Activated CD8-positive, alpha-beta T cell treated with anti-CD3 and anti-CD28 coated beads for 36 hours (primary cell): ENCODE data around the gene SPINT3. TPM values are rescaled to one million over a fixed set of nuclear protein-coding genes. Genes with fewer than 3 reads are reported as not detected.

Experiments
- ATAC-seq: fragments of 200-7000 bp; cut with Tn5 transposase; one replicate; pipeline ENCODE4 v1.10.0; 2021; ENCODE audit warnings: mild to moderate bottlenecking, moderate library complexity
- CTCF ChIA-PET: fragments of 350-600 bp; sonication (Branson Sonifier 250); formaldehyde crosslinking; loops from one replicate; lab custom pipeline; 2021; ENCODE audit warnings: antibody characterized with exemption; lab: Charles Lee
- POLR2A ChIA-PET: fragments of 350-600 bp; sonication (Branson Sonifier 250); formaldehyde crosslinking; loops from one replicate; lab custom pipeline; 2021; ENCODE audit warnings: antibody characterized with exemption; lab: Charles Lee
- DNase-seq: peaks from one replicate; pipeline ENCODE4 v3.0.0-alpha.2; 2020
- H3K27ac Mint-ChIP-seq: one replicate; pipeline ENCODE4 v1.8.0; 2021; ENCODE audit warnings: mild to moderate bottlenecking, mixed read lengths
- H3K27me3 Mint-ChIP-seq: one replicate; pipeline ENCODE4 v1.8.0; 2021; ENCODE audit warnings: mixed read lengths
- H3K36me3 Mint-ChIP-seq: one replicate; pipeline ENCODE4 v1.8.0; 2021; ENCODE audit warnings: low read depth, mixed read lengths
- H3K4me1 Mint-ChIP-seq: one replicate; pipeline ENCODE4 v1.8.0; 2021; ENCODE audit warnings: low read depth, mixed read lengths
- H3K4me3 Mint-ChIP-seq: one replicate; pipeline ENCODE4 v1.8.0; 2021; ENCODE audit warnings: mild to moderate bottlenecking, moderate library complexity, mixed read lengths
- H3K9me3 Mint-ChIP-seq: one replicate; pipeline ENCODE4 v1.8.0; 2021; ENCODE audit warnings: mixed read lengths
- intact Hi-C: fragments of 100-400 bp; cut with micrococcal nuclease; formaldehyde crosslinking; loops from one replicate; pipeline ENCODE4 v1.10.0; 2022
- total RNA-seq, 2 experiments: library from RNA; stranded (reverse); gene quantifications; one replicate each; pipeline ENCODE4 v1.2.3, GENCODE V29; 2021
- TF ChIP-seq, protein P1 (sequence below): fragments of 200-600 bp; IDR thresholded peaks from one replicate; pipeline ENCODE4 v1.8.0; 2022; ENCODE audit warnings: antibody characterized with exemption, mild to moderate bottlenecking

The SPINT3 gene
- total RNA-seq, 2 experiments from 2014 or later: not detected

DNA sequence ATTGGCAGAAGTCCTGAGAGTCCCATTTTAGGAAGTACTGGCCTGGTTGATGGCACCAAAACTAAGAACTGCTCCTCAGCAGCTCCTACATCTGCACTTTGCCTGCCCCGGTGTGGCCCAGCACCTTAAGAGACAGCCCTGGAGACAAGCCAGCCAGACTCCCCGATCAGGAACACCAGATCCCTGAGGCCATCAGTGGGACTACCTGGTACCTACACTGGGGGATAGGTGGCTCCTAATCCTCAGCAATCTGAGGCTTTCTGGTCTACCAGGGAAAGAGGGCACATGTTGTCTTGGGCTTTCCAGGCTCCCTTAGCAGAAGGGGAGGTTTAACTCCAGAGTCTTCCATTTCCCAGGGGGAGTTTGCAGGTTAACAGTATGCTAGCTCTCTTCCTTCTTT, 24.0 kb upstream of the SPINT3 start, which contains the start of gene WFDC6:
Gene WFDC6 (minus strand): TSS at position 101 of the 400 bp plus-strand sequence. CDS start 75 bp downstream, at position 26.
- ChIA-PET CTCF (no interaction called here), POLR2A (no interaction called here)
- DNase-seq (no peak), ATAC-seq (no peak)
- H3K9me3 Mint-ChIP-seq: no peaks in the 10 kb centered on the region
- H3K27ac Mint-ChIP-seq: no peak within 1 kb of the TSS
- TF ChIP-seq, protein P1, sequence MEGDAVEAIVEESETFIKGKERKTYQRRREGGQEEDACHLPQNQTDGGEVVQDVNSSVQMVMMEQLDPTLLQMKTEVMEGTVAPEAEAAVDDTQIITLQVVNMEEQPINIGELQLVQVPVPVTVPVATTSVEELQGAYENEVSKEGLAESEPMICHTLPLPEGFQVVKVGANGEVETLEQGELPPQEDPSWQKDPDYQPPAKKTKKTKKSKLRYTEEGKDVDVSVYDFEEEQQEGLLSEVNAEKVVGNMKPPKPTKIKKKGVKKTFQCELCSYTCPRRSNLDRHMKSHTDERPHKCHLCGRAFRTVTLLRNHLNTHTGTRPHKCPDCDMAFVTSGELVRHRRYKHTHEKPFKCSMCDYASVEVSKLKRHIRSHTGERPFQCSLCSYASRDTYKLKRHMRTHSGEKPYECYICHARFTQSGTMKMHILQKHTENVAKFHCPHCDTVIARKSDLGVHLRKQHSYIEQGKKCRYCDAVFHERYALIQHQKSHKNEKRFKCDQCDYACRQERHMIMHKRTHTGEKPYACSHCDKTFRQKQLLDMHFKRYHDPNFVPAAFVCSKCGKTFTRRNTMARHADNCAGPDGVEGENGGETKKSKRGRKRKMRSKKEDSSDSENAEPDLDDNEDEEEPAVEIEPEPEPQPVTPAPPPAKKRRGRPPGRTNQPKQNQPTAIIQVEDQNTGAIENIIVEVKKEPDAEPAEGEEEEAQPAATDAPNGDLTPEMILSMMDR: no peak
- H3K4me1 Mint-ChIP-seq: no peaks in the 10 kb centered on the region
- intact Hi-C loops: no loop called here
- H3K36me3 Mint-ChIP-seq: no peaks in the 10 kb centered on the region
- H3K27me3 Mint-ChIP-seq: peaks cover 31% of the 10 kb centered on the region
- no peak within 1 kb of the TSS for H3K4me3 Mint-ChIP-seq

DNA sequence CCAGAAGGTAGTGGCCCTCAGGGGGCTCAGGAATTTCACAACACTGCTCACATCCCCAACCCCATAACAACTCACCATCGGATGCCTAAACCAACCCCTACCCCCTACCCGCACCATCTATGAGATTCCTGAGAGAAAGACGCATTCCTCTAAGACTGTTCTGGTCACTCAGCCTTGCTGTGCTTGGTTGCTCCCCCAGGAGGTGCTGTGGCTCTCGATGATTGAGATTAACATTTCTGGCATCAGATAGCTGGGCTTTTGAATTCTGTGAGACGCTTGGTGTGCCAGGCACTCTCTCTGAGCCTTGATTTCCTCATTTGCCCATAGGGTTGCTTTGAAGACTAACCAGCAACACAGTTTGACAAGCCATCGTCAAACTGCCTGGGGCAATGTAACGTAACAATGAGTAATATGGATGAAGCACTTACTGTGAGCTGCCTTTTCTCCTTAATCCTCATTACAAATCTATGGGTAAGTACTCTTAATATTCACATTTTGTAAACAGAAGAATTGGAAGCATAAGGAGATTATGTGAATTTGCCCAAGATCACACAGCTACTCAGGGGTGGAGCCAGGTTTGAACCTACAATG, 22.9 kb upstream of the SPINT3 start:
- ChIA-PET POLR2A (interaction anchor here (1.0 kb wide), 1 partner anchor 13 kb away, joined by 4 read pairs; no protein-coding TSS in a partner anchor), CTCF (no interaction called here)
- ATAC-seq: no peak
- no peak overlapping the region for H3K4me3 Mint-ChIP-seq
- H3K27ac Mint-ChIP-seq: no peak overlapping the region
- H3K36me3 Mint-ChIP-seq: no peaks in the 10 kb centered on the region
- H3K9me3 Mint-ChIP-seq: no peaks in the 10 kb centered on the region
- no peak for DNase-seq
- H3K27me3 Mint-ChIP-seq: peaks cover 28% of the 10 kb centered on the region
- H3K4me1 Mint-ChIP-seq: no peaks in the 10 kb centered on the region
- TF ChIP-seq, protein P1: no peak
- intact Hi-C loops: no loop called here

DNA sequence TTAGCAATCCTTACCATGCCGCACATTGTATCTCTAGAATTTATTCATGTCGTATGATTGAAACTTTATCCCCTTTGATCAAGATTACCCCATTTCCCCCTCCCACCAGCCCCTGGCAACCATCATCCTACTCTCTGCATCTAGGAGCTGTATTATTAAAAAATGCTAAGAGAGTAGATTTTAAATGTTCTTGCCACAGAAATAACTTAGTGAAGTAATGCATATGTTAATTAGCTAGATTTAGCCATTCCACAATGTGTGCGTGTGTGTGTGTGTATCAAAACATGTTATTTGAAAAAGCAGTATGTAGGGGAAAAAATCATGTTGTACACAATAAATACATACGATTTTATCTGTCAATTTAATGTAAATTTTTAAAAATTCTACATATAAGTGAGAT, 11.9 kb upstream of the SPINT3 start:
- CTCF ChIA-PET: no interaction called here
- H3K27me3 Mint-ChIP-seq: peaks cover 37% of the 10 kb centered on the region
- DNase-seq: no peak

DNA sequence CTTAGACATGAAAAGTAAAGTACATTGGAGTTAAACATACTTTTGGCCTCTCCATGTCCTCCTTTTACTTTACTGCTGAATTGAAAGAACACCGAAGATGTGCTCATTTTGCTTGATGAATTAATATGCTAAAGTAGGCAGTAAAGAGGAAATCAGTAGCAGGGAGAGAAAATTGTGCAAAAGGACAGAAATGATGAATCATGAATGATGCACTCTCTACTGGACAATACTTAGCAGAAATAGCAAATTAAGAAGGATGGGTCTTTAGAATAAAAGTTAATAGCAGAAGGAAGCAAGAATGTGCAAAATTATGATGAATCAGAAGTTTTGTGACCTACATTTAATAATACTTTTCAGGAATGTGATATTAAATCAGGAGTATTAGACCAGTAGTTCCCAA, 8.4 kb upstream of the SPINT3 start:
- no peak for ATAC-seq
- H3K4me1 Mint-ChIP-seq: no peaks in the 10 kb centered on the region
- intact Hi-C loops: no loop called here
- H3K27ac Mint-ChIP-seq: no peak overlapping the region
- ChIA-PET CTCF (interaction anchor here (1.4 to 2.6 kb wide), 2 partner anchors 44 to 247 kb away, joined by 3 to 5 read pairs; no protein-coding TSS in a partner anchor), POLR2A (no interaction called here)
- no peaks in the 10 kb centered on the region for H3K36me3 Mint-ChIP-seq
- TF ChIP-seq, protein P1: no peak
- H3K27me3 Mint-ChIP-seq: peaks cover 34% of the 10 kb centered on the region
- H3K4me3 Mint-ChIP-seq: no peak overlapping the region
- no peak for DNase-seq
- H3K9me3 Mint-ChIP-seq: no peaks in the 10 kb centered on the region

More for the DNA sequence above, 11.9 kb upstream of the SPINT3 start:
- intact Hi-C loops: no loop called here
- Mint-ChIP-seq H3K36me3 (no peaks in the 10 kb centered on the region), H3K27ac (no peak overlapping the region), H3K9me3 (no peaks in the 10 kb centered on the region), H3K4me1 (no peaks in the 10 kb centered on the region), H3K4me3 (no peak overlapping the region)
- ATAC-seq: no peak
- POLR2A ChIA-PET: no interaction called here
- TF ChIP-seq, protein P1: no peak

GRCh38 chr20:45518282-45518681, 2.9 kb upstream of the SPINT3 start:
- intact Hi-C loops: no loop called here
- Mint-ChIP-seq H3K4me1 (no peaks in the 10 kb centered on the region), H3K27me3 (peaks cover 23% of the 10 kb centered on the region), H3K9me3 (no peaks in the 10 kb centered on the region), H3K27ac (no peak overlapping the region), H3K36me3 (no peaks in the 10 kb centered on the region), H3K4me3 (no peak overlapping the region)
- POLR2A ChIA-PET: no interaction called here
- DNase-seq (no peak), ATAC-seq (no peak)
- CTCF ChIA-PET: interaction anchor here (0.5 to 1.4 kb wide), 2 partner anchors 253 to 293 kb away, joined by 3 read pairs; no protein-coding TSS in a partner anchor
- TF ChIP-seq, protein P1: no peak
